OCI-LY7 (cell line): ENCODE data around the gene FOS. TPM values are rescaled to one million over a fixed set of nuclear protein-coding genes. Genes with fewer than 3 reads are reported as not detected.

Source experiments
- BruUV-seq: library from RNA; stranded (reverse); fragments of 400-500 nt; replicated peaks from 2 replicates; lab custom pipeline; 2021; lab: Mats Ljungman, UMichigan
- CTCF ChIA-PET: fragments of 300-600 bp; sonication (Branson Sonifier 250); formaldehyde crosslinking; loops from one replicate; lab custom pipeline; 2022; ENCODE audit warnings: antibody characterized with exemption; ENCODE audit not compliant: unreplicated experiment; lab: Charles Lee
- POLR2A ChIA-PET: fragments of 300-600 bp; sonication (Branson Sonifier 250); formaldehyde crosslinking; loops from one replicate; lab custom pipeline; 2022; ENCODE audit warnings: antibody characterized with exemption; lab: Charles Lee
- DNase-seq: peaks from one replicate; pipeline ENCODE4 v3.0.0-alpha.2; 2015; ENCODE audit warnings: low spot score
- H2AFZ ChIP-seq: fragments of 200-600 bp; sonication (generic), shearing (Covaris generic); 2 replicates; pipeline ENCODE4 v1.6.1; 2014; ENCODE audit warnings: mild to moderate bottlenecking, antibody characterized with exemption, low read length, moderate library complexity
- H3K27ac ChIP-seq: fragments of 200-600 bp; sonication (generic); 2 replicates; pipeline ENCODE4 v1.5.1; 2014; ENCODE audit warnings: mixed run types, low read depth, mild to moderate bottlenecking, moderate library complexity, low read length, inconsistent platforms; ENCODE audit not compliant: poor library complexity, severe bottlenecking
- H3K36me3 ChIP-seq: fragments of 200-600 bp; sonication (generic); 2 replicates; pipeline ENCODE4 v1.6.1; 2014; ENCODE audit warnings: mild to moderate bottlenecking, antibody characterized with exemption, low read length, moderate library complexity, mixed read lengths; ENCODE audit not compliant: insufficient read depth
- H3K4me1 ChIP-seq: fragments of 200-600 bp; sonication (generic); 2 replicates; pipeline ENCODE4 v1.5.1; 2014; ENCODE audit warnings: mild to moderate bottlenecking, low read length; ENCODE audit not compliant: insufficient read depth, poor library complexity, severe bottlenecking
- H3K4me2 ChIP-seq: fragments of 200-600 bp; sonication (generic); 2 replicates; pipeline ENCODE4 v1.6.1; 2014; ENCODE audit warnings: mild to moderate bottlenecking, low read length
- H3K4me3 ChIP-seq: fragments of 200-600 bp; sonication (generic); 2 replicates; pipeline ENCODE4 v1.5.1; 2014; ENCODE audit warnings: mild to moderate bottlenecking, low read depth, low read length; ENCODE audit not compliant: poor library complexity, severe bottlenecking
- H3K79me2 ChIP-seq: fragments of 200-600 bp; sonication (generic); 2 replicates; pipeline ENCODE4 v1.6.1; 2016; ENCODE audit warnings: low read depth, mild to moderate bottlenecking, low read length, moderate library complexity, mixed read lengths; ENCODE audit not compliant: insufficient read depth
- H3K9me2 ChIP-seq: fragments of 200-600 bp; sonication (generic); 2 replicates; pipeline ENCODE4 v1.6.1; 2016; ENCODE audit warnings: mild to moderate bottlenecking, low read length, mixed read lengths; ENCODE audit not compliant: insufficient read depth
- H3K9me3 ChIP-seq: fragments of 200-600 bp; sonication (generic); 2 replicates; pipeline ENCODE4 v1.6.1; 2014; ENCODE audit warnings: mild to moderate bottlenecking, mixed run types, low read length, mixed read lengths
- H4K20me1 ChIP-seq: fragments of 200-600 bp; sonication (generic); 2 replicates; pipeline ENCODE4 v1.6.1; 2014; ENCODE audit warnings: mild to moderate bottlenecking, antibody characterized with exemption, low read length, moderate library complexity, mixed read lengths; ENCODE audit not compliant: insufficient read depth
- CTCF ChIP-seq: fragments of 200-600 bp; sonication (generic); conservative IDR thresholded peaks from 2 replicates; pipeline ENCODE4 v1.5.1; 2014; ENCODE audit warnings: mild to moderate bottlenecking, antibody characterized with exemption, low read length, moderate library complexity, mixed read lengths
- EZH2phosphoT487 ChIP-seq: fragments of 200-600 bp; sonication (generic); IDR thresholded peaks from 2 replicates; pipeline ENCODE4 v1.6.1; 2018; ENCODE audit warnings: low read depth, borderline replicate concordance, mild to moderate bottlenecking, mixed run types, antibody characterized with exemption, low read length, moderate library complexity, mixed read lengths
- intact Hi-C: fragments of 100-400 bp; cut with micrococcal nuclease; formaldehyde crosslinking; loops from one replicate; pipeline ENCODE4 v1.10.0; 2022; ENCODE audit not compliant: unreplicated experiment
- total RNA-seq, 2 experiments: library from RNA; depleted of rRNA in 1 of 2; stranded (reverse); fragments of >200 nt in 1 of 2; shearing (Covaris generic) in 1 of 2; gene quantifications; 2 replicates each; pipeline ENCODE4 v1.2.3, GENCODE V29; 2014 to 2022

Gene FOS
- total RNA-seq, 2 experiments from 2014 or later = 3.3 to 16.9 TPM

- BruUV-seq = no TSS peak
- Histone ChIP-seq H3K9me3 (no peaks in the 10 kb centered on the region), H3K4me3 (no peak overlapping the region), H3K9me2 (no peaks in the 10 kb centered on the region), H4K20me1 (no peaks in the 10 kb centered on the region), H2AFZ (no peak overlapping the region), H3K79me2 (no peaks in the 10 kb centered on the region), H3K36me3 (no peaks in the 10 kb centered on the region), H3K4me1 (peaks cover 20% of the 10 kb centered on the region), H3K27ac (no peak overlapping the region), H3K4me2 (no peak overlapping the region)
- DNase-seq = no peak
- POLR2A ChIA-PET = interaction anchor here (0.6 to 1.1 kb wide), 5 partner anchors 15 to 153 kb away, joined by 3 to 4 read pairs (median 3); no protein-coding TSS in a partner anchor
- CTCF ChIA-PET = no interaction called here
- intact Hi-C loops = no loop called here
- TF ChIP-seq CTCF = peak; percentile 69
- no peak for TF ChIP-seq EZH2phosphoT487
These were observed 4.7 kb downstream of the FOS start for GRCh38 chr14:75283162-75283832.

GRCh38 chr14:75283833-75284563 is 5.4 kb downstream of the FOS start:
- Histone ChIP-seq H3K79me2 (no peaks in the 10 kb centered on the region), H2AFZ (no peak overlapping the region), H4K20me1 (no peaks in the 10 kb centered on the region), H3K4me1 (peaks cover 19% of the 10 kb centered on the region), H3K36me3 (no peaks in the 10 kb centered on the region), H3K4me2 (no peak overlapping the region), H3K4me3 (no peak overlapping the region), H3K9me3 (no peaks in the 10 kb centered on the region), H3K9me2 (no peaks in the 10 kb centered on the region), H3K27ac (no peak overlapping the region)
- TF ChIP-seq EZH2phosphoT487 (no peak), CTCF (no peak; the same call in 1 of the 2 replicates)
- POLR2A ChIA-PET = interaction anchor here (0.6 to 1.1 kb wide), 5 partner anchors 10 to 154 kb away, joined by 3 to 4 read pairs (median 3); no protein-coding TSS in a partner anchor
- CTCF ChIA-PET = no interaction called here
- BruUV-seq = no TSS peak
- DNase-seq = no peak
- intact Hi-C loops = no loop called here
